ENCODE results near the gene MPRIP. TPM values are rescaled to one million over a fixed set of nuclear protein-coding genes. Genes with fewer than 3 reads are reported as not detected.
"Not testable (repeated sequence)": the region's sequence is repeated elsewhere in the genome, so short reads cannot be mapped to it uniquely, and the experiment has no call there.

The MPRIP gene
- total RNA-seq, 1 donor from 2014 or later: 863 TPM

DNA sequence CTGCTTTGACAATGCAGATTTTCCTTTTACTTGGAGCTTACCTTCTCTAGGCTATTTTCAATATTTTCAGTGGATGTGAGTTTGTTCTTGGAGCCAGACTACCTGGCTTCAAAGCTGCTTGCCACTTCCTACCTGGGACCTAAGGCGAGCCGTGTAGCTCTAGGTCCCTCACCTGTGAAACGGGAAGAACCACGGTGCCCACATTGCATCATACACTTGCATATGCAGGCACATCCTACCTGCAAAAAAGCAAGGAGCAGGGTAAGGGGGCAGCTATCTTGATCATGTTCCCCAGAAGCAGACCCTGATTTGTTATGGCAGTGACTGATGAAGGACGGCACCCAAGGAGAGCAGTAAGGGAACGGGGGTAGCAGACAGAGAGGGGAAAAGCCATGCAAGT is 27.0 kb upstream of the MPRIP start:
- H3K27ac Mint-ChIP-seq (ENCODE audit: unreplicated experiment): no peak overlapping the region
- H3K4me3 Mint-ChIP-seq (ENCODE audit: unreplicated experiment): no peak overlapping the region
- TF ChIP-seq CTCF (IDR thresholded peaks at IDR 0.05; ENCODE audit: partially characterized antibody, unreplicated experiment): no peak
- peaks cover 2% of the 10 kb centered on the region for H3K9me3 Mint-ChIP-seq (ENCODE audit: unreplicated experiment)
- no peaks in the 10 kb centered on the region for H3K36me3 Mint-ChIP-seq (ENCODE audit: unreplicated experiment)
- DNase-seq: no peak
- H3K4me1 Mint-ChIP-seq (ENCODE audit: low read depth, unreplicated experiment): no peaks in the 10 kb centered on the region
- peaks cover 8% of the 10 kb centered on the region for H3K27me3 Mint-ChIP-seq (ENCODE audit: unreplicated experiment)

DNA sequence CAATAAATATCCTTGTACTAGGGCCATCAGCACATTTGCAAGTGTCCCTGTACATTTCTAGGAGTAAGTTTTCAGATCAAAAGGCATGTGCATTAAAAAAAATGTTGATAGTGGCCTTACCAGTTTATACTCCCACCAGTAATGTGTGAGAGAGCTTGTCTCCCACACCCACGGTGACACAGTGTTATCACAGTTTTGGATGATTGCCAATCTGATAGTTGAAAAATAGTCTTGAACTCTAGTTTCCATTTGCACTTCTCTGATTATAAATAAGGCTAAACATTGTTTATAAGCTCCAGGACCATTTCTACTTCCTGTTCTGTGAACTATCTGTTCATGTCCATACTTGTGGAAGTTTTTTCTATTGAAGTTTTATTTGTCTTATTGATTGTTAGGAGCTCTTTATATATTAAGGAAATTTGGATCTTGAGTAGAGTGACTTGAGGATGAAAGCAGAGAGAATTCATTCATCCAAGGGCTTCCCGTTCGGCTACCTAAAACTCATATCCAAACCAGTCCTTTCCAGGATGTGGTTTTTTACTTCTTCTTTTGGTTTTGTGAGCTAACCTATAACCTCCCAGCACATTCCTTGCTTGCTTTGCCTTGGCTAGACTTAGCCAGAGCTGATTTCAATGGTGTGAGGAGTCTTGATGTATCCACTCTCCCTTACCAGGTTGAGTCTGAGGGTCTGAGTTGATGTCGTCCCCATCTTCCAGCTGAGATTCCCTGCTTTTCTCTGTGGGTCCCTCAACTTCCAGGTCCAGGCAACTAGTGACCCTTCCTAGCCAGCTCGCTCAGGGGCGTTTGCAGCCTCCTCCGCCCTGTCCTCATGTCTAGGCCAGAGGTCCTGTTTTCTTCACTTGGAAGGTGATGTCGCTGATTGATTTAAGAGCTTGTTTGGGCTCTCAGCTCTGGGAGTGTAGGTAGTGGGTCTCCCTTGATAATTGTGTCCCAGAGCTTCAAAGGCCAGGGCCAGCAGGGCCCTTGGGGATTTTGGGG is 25.8 kb upstream of the MPRIP start:
- not testable (repeated sequence) for H3K27ac Mint-ChIP-seq (ENCODE audit: unreplicated experiment); H3K4me1 Mint-ChIP-seq (ENCODE audit: low read depth, unreplicated experiment); DNase-seq; H3K27me3 Mint-ChIP-seq (ENCODE audit: unreplicated experiment); H3K9me3 Mint-ChIP-seq (ENCODE audit: unreplicated experiment); H3K4me3 Mint-ChIP-seq (ENCODE audit: unreplicated experiment); H3K36me3 Mint-ChIP-seq (ENCODE audit: unreplicated experiment)

DNA sequence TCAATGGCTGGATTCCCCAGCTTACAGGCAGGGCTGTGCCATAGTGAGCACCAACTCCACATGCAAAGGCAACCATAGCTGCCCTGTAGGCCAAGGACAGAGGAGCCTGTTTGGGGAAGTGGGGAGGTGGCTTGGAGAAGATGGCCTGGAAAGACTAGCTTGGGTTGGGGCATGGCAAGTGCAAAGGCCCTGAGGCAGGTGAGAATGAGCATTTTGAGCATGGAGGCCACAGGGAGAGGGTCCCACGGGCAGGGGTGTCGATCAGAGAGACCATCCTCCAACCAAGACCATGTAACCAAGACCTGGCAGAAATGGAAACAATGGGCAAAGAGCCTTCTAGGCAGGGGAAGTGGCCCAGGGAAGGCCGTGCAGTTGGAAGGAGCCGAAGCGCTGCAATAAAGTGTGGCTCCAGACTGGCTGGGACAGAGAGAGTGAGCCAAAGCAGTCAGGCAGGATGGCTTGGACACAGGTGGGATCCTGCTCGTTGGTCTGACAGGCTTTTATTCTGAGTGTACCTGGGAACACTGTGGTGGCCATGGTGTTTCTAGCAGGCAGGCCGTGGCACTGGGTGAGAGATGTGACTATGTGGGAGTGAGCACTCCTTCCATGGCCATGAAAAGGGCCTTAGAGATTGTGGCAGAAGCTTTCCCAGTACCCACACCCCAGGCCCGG is 24.8 kb upstream of the MPRIP start:
- Mint-ChIP-seq H3K27ac (ENCODE audit: unreplicated experiment) (no peak overlapping the region), H3K27me3 (ENCODE audit: unreplicated experiment) (peaks cover 8% of the 10 kb centered on the region), H3K4me1 (ENCODE audit: low read depth, unreplicated experiment) (peaks cover 2% of the 10 kb centered on the region), H3K36me3 (ENCODE audit: unreplicated experiment) (no peaks in the 10 kb centered on the region), H3K9me3 (ENCODE audit: unreplicated experiment) (peaks cover 2% of the 10 kb centered on the region), H3K4me3 (ENCODE audit: unreplicated experiment) (no peak overlapping the region)
- TF ChIP-seq CTCF (IDR thresholded peaks at IDR 0.05; ENCODE audit: partially characterized antibody, unreplicated experiment): no peak
- no peak for DNase-seq

GRCh38 chr17:17018021-17018441 is 24.2 kb upstream of the MPRIP start:
- Mint-ChIP-seq H3K36me3 (ENCODE audit: unreplicated experiment) (no peaks in the 10 kb centered on the region), H3K27ac (ENCODE audit: unreplicated experiment) (no peak overlapping the region), H3K4me1 (ENCODE audit: low read depth, unreplicated experiment) (peaks cover 3% of the 10 kb centered on the region), H3K27me3 (ENCODE audit: unreplicated experiment) (peaks cover 8% of the 10 kb centered on the region), H3K4me3 (ENCODE audit: unreplicated experiment) (no peak overlapping the region), H3K9me3 (ENCODE audit: unreplicated experiment) (peaks cover 2% of the 10 kb centered on the region)
- no peak for DNase-seq
- no peak for TF ChIP-seq CTCF (IDR thresholded peaks at IDR 0.05; ENCODE audit: partially characterized antibody, unreplicated experiment)

DNA sequence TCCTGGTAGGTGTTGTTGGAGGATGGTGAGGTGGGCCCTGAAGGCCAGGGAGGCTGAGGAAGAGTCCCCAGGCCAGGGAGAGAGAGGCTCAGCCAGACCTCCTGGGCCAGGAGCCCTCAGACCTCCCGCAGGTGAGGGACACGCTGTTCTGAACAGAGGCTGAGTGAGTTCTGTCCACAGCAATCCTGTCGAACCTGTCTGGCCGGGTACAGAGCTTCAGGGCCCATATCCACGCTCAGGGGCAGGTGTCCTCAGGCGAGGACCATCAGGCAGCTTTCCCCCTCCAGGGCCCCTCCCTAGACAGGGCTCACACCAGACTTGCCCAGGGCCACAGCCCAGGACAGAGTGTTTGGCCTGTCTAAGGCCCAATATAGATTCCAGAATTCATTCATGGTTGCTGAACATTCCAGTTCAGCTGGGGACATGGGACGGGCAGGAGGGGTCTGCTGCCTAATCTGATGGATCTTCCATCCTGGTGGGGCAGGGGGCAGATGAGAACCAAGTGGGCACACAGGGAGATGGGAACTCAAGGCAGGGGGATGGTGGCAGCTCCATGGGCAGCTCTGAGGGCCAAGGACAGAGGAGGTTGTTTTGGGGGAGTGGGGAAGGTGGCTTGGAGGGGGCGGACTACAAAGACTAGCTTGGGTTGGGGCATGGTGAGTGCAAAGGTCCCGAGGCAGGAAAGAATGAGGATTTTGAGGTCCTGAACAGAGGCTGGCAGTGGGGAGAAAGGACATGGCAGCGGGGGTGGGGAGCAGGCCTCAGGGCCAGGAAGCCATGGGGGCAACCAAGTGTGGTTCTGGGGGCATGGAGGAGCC is 23.4 kb upstream of the MPRIP start:
- peaks cover 2% of the 10 kb centered on the region for H3K9me3 Mint-ChIP-seq (ENCODE audit: unreplicated experiment)
- no peak overlapping the region for H3K4me3 Mint-ChIP-seq (ENCODE audit: unreplicated experiment)
- peaks cover 8% of the 10 kb centered on the region for H3K27me3 Mint-ChIP-seq (ENCODE audit: unreplicated experiment)
- no peaks in the 10 kb centered on the region for H3K36me3 Mint-ChIP-seq (ENCODE audit: unreplicated experiment)
- H3K27ac Mint-ChIP-seq (ENCODE audit: unreplicated experiment): no peak overlapping the region
- DNase-seq: no peak
- TF ChIP-seq CTCF (IDR thresholded peaks at IDR 0.05; ENCODE audit: partially characterized antibody, unreplicated experiment): no peak
- H3K4me1 Mint-ChIP-seq (ENCODE audit: low read depth, unreplicated experiment): peaks cover 4% of the 10 kb centered on the region
